Right forelimb (tissue), 1 donor: Measurements from ENCODE around the gene TEX9.

Experiments used
- DNase-seq: peaks from one replicate; pipeline ENCODE4 v3.0.0-alpha.2; 2018

Gene TEX9

DNA sequence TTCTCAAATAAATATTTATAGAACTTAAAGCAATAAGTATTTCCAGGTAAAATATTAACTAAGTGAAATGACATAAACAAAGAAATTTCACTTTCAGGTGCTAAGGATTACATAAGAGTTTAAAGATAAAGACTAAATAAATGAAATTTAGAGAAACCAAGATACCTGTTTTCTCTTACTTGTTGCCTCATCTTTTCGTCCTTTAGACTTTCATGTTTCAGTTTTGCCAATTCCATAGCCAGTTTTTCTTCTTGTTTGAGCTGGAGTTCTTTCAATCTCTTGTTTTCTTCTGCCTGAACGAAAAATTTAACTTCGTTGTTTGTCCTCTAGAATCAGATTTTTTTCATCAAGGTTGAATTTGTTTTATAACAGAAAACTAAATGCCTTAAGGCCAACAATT, 91.0 kb downstream of the TEX9 start:
- no peak for DNase-seq

DNA sequence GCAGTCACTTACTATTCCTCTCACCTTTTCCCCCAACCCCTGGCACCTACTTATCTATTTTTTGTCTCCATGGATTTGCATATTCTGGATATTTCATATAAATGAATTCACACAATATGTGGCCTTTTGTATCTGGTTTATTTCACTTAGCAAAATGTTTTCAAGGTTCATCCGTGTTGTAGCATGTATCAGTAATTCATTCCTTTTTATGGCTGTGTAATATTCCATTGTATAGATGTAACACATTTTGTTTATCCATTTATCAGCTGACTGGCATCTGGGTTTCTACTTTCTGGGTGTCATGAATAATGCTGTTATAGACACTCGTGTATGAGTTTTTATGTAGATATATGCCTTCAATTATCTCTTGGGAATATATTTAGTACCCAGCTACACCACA, 93.9 kb downstream of the TEX9 start:
- DNase-seq = no peak

DNA sequence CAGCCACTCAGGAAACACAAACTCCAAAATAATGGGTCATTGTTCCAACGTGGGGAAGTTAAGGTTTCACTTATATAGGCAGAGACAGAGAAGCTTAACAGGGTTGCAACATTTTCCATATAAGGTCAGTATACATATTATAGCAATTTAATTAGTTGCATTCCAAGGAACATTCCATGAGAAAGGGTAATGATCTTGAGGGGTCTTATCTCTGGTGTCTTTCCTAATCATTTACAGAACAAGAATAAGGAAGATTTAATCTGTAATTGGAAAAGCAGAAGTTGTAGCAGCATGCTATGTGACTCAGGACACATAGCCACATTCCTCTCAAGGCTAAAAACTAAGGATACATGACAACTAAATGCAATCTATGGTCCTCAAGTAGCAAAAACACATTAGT, 94.8 kb downstream of the TEX9 start:
- no peak for DNase-seq

DNA sequence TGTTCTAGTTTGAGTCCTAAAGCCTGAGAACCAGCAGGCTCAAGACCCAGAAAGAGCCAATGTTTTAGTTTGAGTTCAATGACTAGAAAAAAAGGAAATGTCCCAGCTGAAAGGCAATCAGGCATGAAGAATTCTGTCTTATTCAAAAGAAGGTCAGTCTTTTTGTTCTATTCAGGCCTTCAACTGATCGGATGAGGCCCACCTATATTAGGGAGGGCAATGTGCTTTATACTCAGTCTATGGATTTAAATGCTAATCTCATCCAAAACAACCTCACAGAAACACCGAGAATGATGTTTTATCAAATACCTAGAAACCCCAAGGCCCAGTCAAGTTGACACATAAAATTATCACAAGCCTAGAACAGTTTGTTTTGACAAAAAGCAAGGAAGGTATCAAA, 95.7 kb downstream of the TEX9 start:
- DNase-seq = no peak

DNA sequence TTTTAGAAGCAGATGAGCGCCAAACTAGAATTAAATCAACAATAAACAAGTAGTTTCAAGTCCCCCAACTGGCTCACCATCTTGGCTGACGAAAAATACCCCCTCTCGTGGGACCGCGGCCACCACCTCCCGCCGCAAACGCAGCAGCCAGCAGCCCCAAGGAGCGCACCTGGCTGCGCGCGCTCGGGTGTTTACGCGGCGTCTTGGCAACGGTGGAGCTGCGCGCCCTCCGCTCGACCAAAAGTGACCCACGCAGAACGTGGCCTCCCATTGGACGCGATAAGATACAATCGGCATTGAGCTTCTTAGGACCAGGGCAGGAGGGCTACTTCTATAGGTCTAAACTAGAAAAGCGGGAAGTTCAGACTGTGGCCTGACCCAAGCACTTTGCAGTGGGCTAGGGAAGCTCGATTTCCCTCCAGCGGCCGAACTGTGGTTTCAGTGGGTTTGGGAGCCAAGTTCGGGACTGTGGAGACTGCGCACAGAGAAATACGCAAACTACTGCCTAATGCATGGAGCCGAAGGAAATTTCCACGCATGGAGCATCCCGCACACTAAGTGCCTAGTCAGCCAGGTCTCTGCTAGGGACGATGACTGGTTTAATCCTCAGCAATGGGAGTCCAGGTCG, 99.8 kb downstream of the TEX9 start, which contains the start of gene MNS1:
TSS of gene MNS1 (minus strand) at position 245 of the 628 bp plus-strand sequence. CDS start at position 80, 165 bp downstream.
- peak; percentile 93 for DNase-seq

DNA sequence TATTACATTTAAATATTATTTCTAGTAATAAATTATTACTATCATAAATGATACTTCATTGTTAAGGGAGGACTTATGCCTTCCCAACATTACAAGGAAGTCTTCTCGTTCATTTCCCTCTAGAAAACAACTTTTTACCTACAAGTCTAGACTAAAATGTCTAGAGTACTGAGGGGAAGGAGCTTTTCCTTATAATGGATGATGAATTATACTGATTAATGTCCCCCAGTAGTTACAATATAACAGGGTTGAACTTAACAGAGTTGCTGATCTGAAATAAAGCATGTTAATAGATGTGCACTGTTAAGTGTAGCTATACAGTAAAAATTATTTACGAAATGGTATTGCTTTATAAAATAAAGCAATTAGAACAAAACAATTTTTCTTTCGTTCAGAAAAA, 102.4 kb downstream of the TEX9 start:
- no peak for DNase-seq

DNA sequence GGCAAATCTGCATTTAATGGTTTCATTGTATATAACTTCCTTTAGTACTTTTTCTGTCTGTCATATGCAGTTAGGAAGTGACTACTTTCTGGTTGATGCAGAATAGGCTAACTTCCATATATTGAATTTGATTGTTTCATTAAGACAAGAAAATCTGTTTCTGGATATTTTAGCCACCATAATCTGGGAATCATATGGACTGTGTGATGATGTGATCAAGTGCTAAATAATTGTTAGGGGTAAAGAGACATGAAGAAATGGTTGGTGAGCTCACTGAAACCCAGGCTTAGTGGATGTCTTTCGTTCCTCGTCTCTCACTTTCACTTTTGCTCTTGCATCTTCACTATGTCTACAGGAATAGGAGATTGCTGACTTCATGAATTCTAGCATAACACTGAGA, 103.2 kb downstream of the TEX9 start:
- DNase-seq = no peak

DNA sequence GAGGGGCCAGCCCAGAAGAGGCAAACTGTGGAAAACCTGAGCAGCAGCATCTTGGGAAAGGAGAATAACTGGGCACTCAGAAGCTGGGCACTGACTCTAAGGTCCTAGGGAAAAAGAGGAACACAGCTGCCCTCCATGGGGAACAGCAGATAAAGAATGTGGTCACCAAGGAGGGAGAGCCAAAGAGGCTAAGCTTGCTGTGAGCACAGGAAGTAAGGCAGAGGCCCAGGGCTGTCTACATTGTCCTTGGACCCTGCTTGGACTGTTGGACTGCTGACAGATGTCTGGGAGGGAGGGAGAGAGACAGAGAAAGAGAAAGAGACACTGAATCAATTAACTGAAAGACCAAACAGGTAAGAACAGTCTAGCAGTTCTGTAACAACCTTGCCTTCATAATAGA, 104.3 kb downstream of the TEX9 start:
- no peak for DNase-seq

DNA sequence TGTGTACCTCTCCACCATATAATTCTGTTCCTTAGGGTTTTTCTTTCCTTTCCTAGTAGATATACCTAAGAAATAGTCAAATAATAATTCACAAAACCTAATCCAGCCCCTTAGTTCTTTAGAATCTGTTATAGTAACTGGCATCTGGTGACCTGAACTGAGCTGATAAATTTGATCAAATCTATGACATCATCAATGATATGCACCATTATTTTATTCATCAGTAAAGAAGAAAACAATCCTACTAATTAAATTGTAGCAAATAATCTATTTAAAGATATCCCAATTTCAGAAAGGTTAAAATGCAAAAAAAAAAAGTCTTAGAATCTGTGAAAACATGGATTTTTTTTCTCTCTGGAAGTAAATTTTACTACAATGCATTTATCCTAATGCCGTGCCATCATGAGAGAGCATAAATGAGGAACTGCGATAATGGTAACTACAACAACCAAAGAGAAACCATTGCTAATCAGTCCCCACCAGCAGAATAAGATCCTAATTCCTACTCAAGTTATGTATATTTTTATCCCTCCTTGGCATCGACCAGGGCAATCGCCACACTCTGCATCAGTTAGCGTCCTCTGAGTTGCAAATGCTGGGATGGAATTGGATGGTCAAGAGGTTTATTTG, 106.3 kb downstream of the TEX9 start:
- no peak for DNase-seq

DNA sequence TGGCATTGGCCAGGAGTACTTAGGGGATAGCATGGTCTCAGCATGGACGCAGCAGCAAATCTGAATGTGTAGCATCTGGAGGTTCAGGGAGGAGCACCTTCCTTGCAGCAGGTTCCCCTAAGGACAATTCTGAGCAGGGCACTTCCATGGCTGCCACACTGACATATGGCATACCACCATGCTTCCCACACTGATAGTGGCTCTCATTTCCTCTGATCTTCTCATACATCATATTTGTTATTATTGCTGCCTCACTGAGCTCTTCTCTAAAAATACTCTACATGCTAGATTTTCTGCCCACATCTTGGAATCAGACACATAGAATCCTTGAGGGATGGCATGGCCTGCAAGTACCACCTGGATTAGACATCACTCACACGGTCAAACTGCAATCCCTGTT, 107.1 kb downstream of the TEX9 start:
- DNase-seq = no peak

DNA sequence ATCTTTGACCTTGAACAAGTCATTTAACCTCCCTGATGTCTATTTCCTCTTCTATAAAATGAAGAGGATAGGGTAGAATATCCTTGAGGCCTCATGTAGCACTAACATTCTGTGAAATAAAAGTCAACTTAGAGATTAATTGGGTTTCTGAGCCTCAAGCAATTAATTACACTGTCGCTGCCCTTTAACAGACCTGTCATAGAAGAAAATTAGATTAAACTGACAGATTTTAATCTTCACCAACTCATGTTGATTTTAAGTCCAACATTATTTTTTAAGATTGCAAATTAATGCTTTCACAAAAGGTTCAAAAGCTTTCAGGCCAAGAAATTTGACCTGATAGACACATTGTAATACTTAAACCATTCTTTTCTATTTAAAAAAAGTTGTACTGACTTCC, 107.8 kb downstream of the TEX9 start:
- no peak for DNase-seq

DNA sequence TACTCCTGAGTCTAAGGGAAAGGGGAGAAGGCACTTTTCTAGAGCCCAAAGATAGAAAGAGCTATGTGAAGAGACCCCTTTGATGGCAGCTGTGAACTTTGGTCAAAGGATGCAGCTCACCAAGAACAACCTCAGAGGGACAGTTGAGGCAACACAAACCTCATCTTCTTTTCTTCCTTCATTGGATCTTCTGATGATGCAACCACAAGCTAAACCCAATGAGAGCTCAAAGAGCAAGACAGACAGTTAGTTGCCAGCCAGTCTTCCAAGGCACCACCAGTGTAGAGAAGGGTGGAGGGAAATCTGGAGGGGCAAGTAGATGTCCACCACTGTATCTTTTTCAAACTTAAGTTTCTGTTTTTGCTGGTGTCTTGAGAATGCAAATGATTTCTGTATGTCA, 110.1 kb downstream of the TEX9 start:
- no peak for DNase-seq
